ENCODE data around the gene DMGDH.
A peak's percentile ranks its signal among the peaks of the same experiment; 100 is the strongest.

Gene DMGDH

DNA sequence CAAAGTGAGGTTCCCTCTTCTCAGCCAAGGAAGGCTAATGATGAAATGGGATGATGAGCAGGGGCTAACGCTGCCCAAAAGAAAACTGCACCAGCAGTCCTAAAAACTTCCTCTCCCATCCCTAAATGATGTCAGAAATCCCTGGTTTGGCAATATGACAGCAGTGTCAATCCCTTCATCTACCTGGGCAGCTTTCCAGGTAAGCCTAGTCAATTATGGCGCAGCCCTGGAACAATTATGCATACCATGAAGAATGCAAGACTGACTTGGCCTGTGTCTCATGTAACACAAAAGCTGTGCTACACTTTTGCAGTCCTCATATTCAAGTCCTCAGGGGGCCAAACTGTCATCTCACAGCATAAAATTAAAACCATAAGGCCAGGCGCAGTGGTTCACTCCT, 7.0 kb downstream of the DMGDH start:
- no peak for DNase-seq

- no peak for DNase-seq
Observed at GRCh38 chr5:79059674-79060073, 9.8 kb downstream of the DMGDH start.

DNA sequence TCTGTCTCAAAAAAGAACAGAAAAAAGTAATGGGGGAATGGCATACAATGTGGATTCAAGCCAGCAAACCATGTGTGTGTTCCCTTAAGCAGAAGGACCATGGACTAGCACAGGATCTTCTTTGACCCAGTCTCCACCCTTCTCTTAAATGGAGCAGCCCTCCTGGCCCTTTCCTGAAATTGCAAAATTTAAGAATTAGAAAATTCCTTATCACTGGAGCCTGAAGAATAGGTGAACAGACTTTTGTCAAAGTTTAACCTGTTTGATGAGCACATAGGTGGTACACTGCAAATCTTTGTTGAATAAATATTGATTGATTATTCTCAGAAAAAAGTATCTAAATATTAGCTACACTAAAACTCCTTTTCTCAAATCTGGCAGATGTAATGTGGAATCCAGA, 12.6 kb downstream of the DMGDH start:
- DNase-seq: no peak

DNA sequence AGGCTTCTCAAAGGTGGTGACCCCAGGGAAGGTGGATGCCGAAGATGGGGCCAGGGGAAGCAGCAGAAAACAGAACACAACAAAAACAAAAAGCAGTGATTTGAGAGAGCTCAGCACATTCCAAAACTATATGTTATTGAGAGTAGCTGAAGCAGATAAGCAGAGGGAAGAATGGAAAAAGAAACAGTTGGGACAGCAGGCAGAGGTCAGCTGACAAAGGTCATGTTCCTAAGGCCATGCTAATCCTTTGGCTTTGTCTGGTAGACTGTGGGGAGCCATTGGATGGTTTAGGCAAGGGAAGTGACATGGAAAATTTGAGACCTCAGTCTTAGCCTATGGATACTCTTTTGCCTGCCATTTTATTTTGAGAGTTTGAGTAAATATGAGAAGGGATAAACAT, 14.5 kb downstream of the DMGDH start:
- DNase-seq: no peak

- DNase-seq: no peak
Observed at GRCh38 chr5:79053321-79053720, 16.2 kb downstream of the DMGDH start.

DNA sequence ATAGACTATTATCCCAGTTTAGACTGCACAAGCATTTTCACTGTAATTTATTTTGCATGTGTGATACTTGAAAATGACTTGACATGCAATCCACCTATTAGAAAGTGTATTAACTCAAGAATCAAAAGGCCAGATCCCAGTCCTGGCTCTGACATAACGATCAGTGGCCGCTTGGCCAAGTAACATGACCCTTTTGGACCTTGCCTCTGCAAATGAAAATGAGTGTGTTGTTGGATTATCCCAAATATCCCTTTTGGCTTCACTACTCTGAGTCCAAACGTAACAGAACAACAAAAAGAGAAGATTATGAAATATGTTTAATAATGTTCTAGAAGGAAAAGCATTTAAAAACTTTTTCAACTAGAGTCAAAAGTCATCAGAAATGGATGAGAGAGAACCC, 19.0 kb downstream of the DMGDH start:
- no peak for DNase-seq

DNA sequence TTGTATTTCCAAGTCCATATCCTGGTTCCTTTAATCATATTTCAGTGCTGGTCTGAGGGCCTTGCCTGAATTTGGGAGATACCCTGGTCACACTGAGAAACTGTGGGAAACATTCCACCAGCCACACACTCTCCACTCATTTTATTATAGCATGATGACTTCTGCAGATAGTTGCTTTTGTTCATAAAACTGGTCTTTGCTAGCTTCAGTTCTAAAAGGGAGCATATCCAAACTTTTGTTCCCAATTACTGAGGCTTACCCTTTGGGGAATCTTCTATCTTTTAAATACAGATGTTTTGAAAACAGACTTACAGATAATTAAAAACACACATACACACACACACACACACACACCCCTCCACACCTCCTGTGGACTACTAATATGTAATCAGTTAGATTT, 21.0 kb downstream of the DMGDH start:
- DNase-seq: no peak

DNA sequence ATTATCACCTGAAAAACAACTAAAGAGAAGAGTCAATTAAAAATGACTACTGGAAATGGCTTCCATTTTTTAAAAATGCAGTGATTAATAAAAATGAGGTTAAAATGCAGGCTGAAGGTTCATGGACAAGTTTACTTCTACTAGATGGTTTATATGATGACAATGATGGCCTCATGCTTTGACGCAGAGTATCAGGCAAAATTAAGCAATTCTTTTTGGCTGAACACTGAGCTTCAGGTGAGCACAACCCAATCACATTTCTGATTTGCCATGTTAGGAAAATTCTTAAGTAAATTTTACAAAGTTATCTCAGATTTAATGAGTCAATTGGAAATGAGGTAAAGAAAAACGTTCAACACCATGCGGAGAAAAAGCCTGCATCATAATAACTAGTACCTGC, 22.3 kb downstream of the DMGDH start:
- DNase-seq: no peak

DNA sequence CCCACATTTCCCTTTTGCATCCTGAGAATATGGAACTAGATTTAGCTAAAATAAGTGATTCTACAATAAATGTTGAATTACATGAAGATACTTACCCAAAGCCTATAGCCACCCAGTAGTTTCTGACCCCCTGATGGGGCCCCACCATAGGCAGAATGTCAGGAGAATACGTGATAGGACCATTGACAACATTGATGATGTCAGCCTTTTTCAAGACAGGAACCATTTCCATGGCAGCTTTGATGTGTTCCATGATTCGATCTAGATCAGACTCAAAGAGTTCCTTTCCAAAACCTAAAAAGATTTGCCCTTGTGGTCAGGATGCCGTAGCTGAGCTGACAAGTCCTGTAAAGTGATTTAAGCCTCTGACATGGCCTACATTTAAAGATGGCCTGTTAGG, 27.3 kb downstream of the DMGDH start:
- DNase-seq: no peak

DNA sequence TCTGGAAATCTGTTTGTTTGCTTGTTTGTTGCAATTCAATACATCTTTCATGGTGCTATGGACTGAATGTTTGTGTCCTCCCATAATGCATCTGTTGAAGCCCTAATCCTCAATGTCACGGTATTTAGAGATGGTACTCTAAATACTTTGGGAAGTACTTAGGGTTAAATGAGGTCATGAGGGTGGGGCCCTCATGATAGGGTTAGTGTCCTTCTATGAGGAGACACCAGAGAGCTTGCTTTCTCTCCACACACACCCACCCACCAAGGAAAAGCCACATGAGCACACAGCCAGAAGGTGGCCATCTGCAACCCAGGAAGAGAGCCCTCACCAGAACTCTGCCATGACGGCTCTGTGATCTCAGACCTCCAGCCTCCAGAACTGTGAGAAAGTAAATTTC, 32.7 kb downstream of the DMGDH start:
- DNase-seq: no peak

- no peak for DNase-seq
Observed at GRCh38 chr5:79035237-79035636, 34.2 kb downstream of the DMGDH start.

GRCh38 chr5:79032782-79033181, 36.7 kb downstream of the DMGDH start:
- DNase-seq: no peak

- DNase-seq: no peak
Observed at GRCh38 chr5:79032031-79032695, 37.3 kb downstream of the DMGDH start.

- DNase-seq: no peak
Observed at GRCh38 chr5:79031485-79031867, 38.0 kb downstream of the DMGDH start.

DNA sequence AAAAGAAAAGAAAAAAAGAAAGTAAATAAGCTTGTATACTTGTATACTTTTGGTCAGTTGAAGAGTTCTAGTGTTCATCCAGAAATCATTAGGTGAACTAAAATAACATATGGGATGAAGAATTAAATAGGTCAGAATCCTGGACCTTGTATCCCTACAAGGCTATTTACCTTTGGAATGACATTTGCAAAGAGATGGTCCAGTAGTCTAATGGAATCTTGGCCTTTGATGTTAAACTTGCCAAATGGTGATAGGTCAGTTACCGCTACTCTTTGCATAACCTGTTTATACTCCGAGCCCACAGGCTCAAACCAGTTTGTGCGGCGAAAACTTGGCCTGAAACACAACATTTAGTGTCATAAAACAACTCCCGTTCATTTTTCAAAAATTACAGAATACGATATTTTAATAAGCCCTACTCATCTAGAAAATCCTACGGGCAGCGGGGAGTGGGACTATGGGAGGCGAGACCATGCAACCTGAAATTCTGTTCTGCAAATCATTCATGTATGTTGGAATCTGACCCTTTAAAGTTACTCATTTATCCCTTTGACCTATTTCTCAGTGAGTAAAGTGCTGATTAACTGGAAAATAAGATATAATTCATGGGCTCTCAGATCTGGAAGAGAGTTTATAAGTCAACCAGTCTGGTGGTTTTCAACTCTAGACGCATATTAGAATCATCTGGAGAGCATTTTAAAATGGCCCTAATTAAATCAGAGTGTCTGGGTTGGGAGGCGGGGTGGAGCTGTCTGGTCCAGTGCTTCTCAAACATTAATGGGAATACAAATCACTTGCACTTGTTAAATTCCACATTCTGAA, 38.6 kb downstream of the DMGDH start:
- no peak for DNase-seq

- DNase-seq: peak; percentile 49
Observed at GRCh38 chr5:79025054-79025472, 44.4 kb downstream of the DMGDH start.

GRCh38 chr5:79023947-79024346, 45.5 kb downstream of the DMGDH start:
- DNase-seq: no peak

- peak; percentile 31 for DNase-seq
Observed at GRCh38 chr5:79023348-79023747, 46.1 kb downstream of the DMGDH start.

DNA sequence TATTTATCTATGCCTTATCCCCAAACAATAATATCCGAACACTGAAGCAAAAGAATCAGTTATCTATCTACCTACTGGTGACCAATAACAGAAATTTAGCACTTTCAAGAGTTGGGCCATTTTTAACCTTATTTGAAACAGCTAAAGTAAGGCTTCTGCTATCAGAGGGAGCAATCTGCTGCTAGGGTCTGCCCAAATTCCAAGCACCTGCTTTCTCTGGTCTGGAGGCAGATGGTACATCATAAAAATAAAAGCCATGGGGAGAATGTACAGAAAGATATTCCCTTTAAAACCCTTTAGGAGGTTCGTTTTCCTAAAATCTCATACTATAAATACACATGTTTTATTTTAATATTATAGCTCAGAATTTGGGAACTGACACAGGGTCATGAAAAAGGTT, 46.7 kb downstream of the DMGDH start:
- DNase-seq: peak; percentile 56

- DNase-seq: no peak
Observed at GRCh38 chr5:79021753-79022152, 47.7 kb downstream of the DMGDH start.

GRCh38 chr5:79020861-79021561, 48.5 kb downstream of the DMGDH start:
- peak; percentile 77 for DNase-seq

DNA sequence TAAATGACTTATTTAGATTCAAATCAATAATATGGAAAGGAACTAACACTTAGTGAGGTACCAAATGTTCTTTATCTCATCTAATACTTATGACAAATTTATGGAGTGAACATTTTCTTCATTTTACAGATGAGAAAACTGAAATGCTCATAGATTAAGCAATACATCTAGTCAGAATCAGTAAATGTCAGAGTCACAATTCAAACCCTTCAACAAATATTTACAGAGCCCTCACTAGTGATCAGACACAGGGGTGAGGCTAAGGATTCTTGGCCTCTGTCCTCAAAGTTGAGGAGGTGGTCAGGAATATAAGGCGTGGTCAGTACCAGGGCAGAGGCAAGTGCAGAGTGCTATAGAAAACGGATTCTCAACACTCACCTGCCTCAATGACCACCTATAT, 54.8 kb downstream of the DMGDH start:
- no peak for DNase-seq

DNA sequence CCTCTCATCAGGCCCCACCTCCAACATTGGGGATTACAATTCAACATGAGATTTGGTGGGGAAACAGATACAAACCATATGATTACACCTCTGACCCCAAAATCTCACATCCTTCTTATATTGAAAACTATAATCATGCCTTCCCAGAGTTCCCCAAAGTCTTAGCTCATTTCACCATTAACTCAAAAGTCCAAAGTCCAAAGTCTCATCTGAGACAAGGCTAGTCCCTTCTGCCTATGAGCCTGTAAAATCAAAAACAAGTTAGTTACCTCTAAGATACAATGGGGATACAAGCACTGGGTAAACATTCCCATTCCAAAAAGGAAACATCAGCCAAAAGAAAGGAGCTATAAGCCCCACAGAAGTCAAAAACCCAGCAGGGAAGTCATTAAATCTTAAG, 57.6 kb downstream of the DMGDH start:
- no peak for DNase-seq

DNA sequence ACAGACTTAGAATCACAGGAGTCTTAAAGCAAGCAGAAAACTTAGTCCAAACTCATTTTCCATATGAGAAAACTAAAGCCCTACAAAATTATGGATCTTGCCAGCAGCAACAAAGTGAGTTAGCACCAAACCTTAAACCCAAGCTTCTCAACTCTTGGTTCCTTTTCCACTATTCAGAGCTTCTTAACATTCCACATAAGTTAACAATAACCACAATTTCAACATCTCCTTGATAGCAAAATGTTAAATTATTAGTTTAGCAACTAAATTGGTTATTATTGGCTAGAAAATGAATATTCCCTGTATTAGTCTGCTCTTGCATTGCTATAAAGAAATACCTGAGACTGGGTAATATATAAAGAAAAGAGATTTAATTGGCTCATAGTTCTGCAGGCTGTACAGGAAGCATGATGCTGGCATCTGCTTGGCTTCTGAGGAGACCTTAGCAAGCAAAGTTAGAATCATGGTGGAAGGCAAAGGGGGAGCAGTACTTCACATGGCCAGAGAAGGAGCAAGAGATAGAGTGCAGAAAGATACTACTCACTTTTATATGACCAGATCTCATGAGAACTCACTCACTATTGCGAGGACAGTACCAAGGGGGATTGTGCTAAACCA, 58.1 kb downstream of the DMGDH start:
- DNase-seq: no peak

Data from DMS 273 treated with DMSO at 0.1 percent for 48 hours (cell line).